ENCODE data around the gene RNF14. TPM values are rescaled to one million over a fixed set of nuclear protein-coding genes. Genes with fewer than 3 reads are reported as not detected.

Gene RNF14
- polyA plus RNA-seq, 6 donors from 2014 or later: 19.8 to 38.6 (median 34.6) TPM

DNA sequence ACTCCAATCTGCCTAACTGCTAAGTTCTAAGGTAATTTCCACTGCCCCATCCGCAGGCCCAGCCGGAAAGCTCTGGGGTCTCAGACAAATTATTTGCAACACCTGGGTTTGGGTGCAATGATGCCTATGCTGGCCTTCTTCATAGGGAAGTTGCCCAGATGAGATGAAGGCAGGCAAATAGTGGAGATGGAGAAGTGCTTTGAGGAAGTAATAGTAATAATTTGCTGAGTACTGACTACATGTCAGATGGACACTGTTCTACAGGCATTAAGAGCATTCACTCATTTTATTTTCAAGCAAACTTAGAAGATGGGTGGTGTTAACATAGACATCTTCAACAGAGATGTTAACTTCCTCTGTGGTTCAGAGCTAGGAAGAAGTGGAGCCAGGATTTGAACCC lies 14.7 kb upstream of the RNF14 start:
- peak; percentile 27 to 28 for ATAC-seq (ENCODE audit: low read depth in 2 of 2)
- H3K27me3 Mint-ChIP-seq: peaks cover 0 to 17% (median 13%) of the 10 kb centered on the region in 3 donors
- no peak overlapping the region for H3K4me3 Mint-ChIP-seq
- peak overlapping the region in 2 of 6 donors; percentile 49 to 85 for H3K27ac Mint-ChIP-seq
- no peaks in the 10 kb centered on the region for H3K9me3 Mint-ChIP-seq
- no peaks in the 10 kb centered on the region for H3K36me3 Mint-ChIP-seq
- peaks cover 14 to 15% (median 14%) of the 10 kb centered on the region in 3 donors for H3K4me1 Mint-ChIP-seq
- DNase-seq: no peak

GRCh38 chr5:141957367-141957996 lies 11.4 kb upstream of the RNF14 start:
- H3K9me3 Mint-ChIP-seq: no peaks in the 10 kb centered on the region
- no peak for DNase-seq
- H3K27ac Mint-ChIP-seq: no peak overlapping the region
- H3K4me1 Mint-ChIP-seq: peaks cover 21 to 28% (median 27%) of the 10 kb centered on the region in 3 donors
- peak overlapping the region in 1 of 8 donors; percentile 40 for H3K4me3 Mint-ChIP-seq
- ATAC-seq (ENCODE audit: low read depth in 2 of 2): no peak
- no peaks in the 10 kb centered on the region for H3K36me3 Mint-ChIP-seq
- H3K27me3 Mint-ChIP-seq: peaks cover 0 to 25% (median 17%) of the 10 kb centered on the region in 3 donors

DNA sequence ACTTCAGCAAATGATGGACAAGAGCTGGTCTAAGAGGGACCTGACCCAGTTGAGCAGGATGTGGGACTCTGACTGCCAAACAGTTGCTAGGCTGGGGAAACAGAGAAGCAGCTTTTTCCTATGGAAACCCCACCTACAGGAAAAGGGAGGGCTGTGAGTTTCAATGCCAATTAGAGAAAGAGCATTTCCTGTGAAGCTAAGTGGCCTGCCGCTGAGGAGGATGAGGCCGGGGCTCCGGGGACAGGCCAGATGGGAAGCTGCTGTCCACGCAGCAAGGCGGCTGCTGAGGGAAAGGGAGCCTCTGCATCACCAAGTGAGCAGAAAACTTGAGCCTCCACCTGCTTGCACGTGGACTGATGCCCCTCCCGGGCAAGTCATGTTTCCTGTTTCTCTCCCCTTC lies 10.8 kb upstream of the RNF14 start, which contains the start of gene PCDH12:
Gene PCDH12, minus strand, starts transcription at position 90 of the 400 bp plus-strand sequence. CDS start 351 bp downstream, outside the sequence.
- ATAC-seq (ENCODE audit: low read depth in 2 of 2) (no peak), DNase-seq (no peak)
- H3K4me1 Mint-ChIP-seq: peaks cover 21 to 28% (median 27%) of the 10 kb centered on the region in 3 donors
- H3K27ac Mint-ChIP-seq: peak within 1 kb of the TSS in 1 of 6 donors; percentile 92
- H3K9me3 Mint-ChIP-seq: no peaks in the 10 kb centered on the region
- no peaks in the 10 kb centered on the region for H3K36me3 Mint-ChIP-seq
- H3K4me3 Mint-ChIP-seq: peak within 1 kb of the TSS in 1 of 8 donors; percentile 40
- peaks cover 0 to 25% (median 17%) of the 10 kb centered on the region in 3 donors for H3K27me3 Mint-ChIP-seq

- Mint-ChIP-seq H3K36me3 (no peaks in the 10 kb centered on the region), H3K4me1 (peaks cover 21 to 28% (median 27%) of the 10 kb centered on the region in 3 donors)
Observed at GRCh38 chr5:141958546-141959172, 10.2 kb upstream of the RNF14 start.

GRCh38 chr5:141960018-141960417 lies 8.9 kb upstream of the RNF14 start:
- DNase-seq (no peak), ATAC-seq (ENCODE audit: low read depth in 2 of 2) (no peak)
- no peaks in the 10 kb centered on the region for H3K36me3 Mint-ChIP-seq
- peaks cover 0 to 25% (median 17%) of the 10 kb centered on the region in 3 donors for H3K27me3 Mint-ChIP-seq
- H3K27ac Mint-ChIP-seq: peak overlapping the region in 2 of 6 donors; percentile 17 to 83
- H3K9me3 Mint-ChIP-seq: no peaks in the 10 kb centered on the region
- H3K4me3 Mint-ChIP-seq: peak overlapping the region in 1 of 8 donors; percentile 62
- peaks cover 21 to 28% (median 27%) of the 10 kb centered on the region in 3 donors for H3K4me1 Mint-ChIP-seq

More at GRCh38 chr5:141958546-141959172, 10.2 kb upstream of the RNF14 start:
- H3K9me3 Mint-ChIP-seq: no peaks in the 10 kb centered on the region
- ATAC-seq (ENCODE audit: low read depth in 2 of 2) (no peak), DNase-seq (no peak)
- H3K4me3 Mint-ChIP-seq: no peak overlapping the region
- H3K27me3 Mint-ChIP-seq: peaks cover 0 to 25% (median 17%) of the 10 kb centered on the region in 3 donors
- peak overlapping the region in 1 of 6 donors; percentile 92 for H3K27ac Mint-ChIP-seq

DNA sequence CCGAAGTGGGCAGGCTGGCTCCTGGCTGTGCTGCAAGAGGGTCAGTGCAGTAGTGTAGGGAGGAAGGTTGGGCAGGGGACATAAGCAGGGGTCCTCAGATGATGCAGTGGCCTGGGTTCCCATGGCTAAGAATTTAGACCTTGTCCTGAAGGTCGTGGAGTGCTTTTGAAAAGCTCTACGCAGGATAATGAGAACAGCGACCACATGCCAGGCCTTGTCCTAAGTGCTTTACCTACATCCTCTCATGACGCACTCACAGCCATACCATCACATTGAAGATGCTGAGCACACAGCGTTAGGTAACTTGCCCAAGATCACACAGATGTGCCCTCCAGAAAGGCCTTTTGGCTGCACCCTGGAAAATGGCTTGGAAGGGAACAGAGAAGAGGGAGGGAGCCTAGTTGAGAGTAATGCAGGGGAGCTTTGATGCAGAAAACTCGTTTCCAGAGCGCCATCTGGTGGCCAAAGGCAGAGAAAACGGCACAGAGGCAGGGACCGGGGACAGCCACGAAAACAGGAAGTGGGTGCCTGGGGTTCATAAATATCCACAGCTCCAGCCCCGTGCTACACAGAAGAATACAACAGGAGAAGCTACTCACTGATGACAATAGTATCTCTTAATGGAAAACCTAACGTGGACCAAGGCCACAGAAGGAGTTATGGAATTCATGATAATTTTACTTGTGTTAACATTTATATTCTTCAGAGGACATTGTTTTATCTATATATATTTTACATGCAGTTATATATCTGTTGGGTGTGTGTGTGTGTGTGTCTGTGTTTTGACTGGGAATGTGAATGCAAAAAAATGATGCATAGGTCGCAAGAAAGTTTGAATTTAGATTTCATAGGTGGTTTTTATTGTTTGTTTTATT lies 8.2 kb upstream of the RNF14 start:
- peaks cover 0 to 25% (median 17%) of the 10 kb centered on the region in 3 donors for H3K27me3 Mint-ChIP-seq
- H3K4me1 Mint-ChIP-seq: peaks cover 21 to 28% (median 27%) of the 10 kb centered on the region in 3 donors
- no peaks in the 10 kb centered on the region for H3K36me3 Mint-ChIP-seq
- ATAC-seq (ENCODE audit: low read depth in 2 of 2) (peak; percentile 99), DNase-seq (peak; percentile 86)
- peak overlapping the region in 6 of 8 donors; percentile 3 to 71 (median 50) for H3K4me3 Mint-ChIP-seq
- H3K9me3 Mint-ChIP-seq: no peaks in the 10 kb centered on the region
- peak overlapping the region in 2 of 6 donors; percentile 39 to 56 for H3K27ac Mint-ChIP-seq

DNA sequence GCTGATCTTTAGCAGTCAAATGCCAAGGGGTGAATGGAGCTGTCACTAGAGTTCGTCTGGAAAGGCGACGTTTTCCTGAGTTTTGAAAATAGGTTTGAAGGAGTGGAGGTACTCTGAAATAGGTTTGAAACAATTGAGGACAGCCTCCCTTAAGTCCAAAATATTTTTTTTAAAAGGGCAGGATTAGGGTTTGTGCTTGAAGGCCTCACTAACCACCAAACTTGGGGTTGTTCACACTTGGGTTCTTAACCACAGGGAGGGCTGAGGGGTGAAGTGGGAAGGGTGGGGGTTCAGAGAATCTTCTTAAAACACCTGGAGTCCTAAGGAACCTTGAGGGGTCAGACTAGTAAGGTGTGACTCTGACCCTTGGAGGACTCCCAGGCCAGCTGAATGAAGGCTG lies 7.4 kb upstream of the RNF14 start:
- Mint-ChIP-seq H3K4me1 (peaks cover 21 to 28% (median 27%) of the 10 kb centered on the region in 3 donors), H3K36me3 (no peaks in the 10 kb centered on the region), H3K27me3 (peaks cover 0 to 25% (median 17%) of the 10 kb centered on the region in 3 donors), H3K27ac (no peak overlapping the region), H3K4me3 (peak overlapping the region in 3 of 8 donors; percentile 22 to 71 (median 38)), H3K9me3 (no peaks in the 10 kb centered on the region)
- ATAC-seq (ENCODE audit: low read depth in 2 of 2) (no peak), DNase-seq (no peak)

DNA sequence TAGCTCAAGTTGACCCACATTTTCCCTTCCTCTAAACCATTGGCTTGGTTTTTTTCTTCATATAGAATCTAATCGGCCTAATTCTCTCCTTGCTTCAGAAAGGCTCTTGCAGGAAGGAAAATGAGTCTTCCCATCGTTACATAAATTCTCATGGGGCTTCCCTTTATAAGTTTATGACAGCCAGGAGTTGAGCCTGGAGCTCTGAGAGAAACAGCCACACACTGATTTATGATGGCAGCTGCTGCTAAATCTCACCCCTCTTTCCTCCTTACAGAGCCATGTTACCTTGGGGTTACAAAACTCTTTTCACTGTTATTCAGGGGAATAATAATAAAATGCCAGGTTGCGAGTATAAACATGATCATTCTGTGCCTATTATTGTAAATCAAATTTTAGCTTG lies 5.2 kb upstream of the RNF14 start:
- Mint-ChIP-seq H3K4me3 (no peak overlapping the region), H3K27ac (no peak overlapping the region), H3K27me3 (peaks cover 0 to 15% (median 13%) of the 10 kb centered on the region in 3 donors), H3K9me3 (no peaks in the 10 kb centered on the region), H3K4me1 (peaks cover 26 to 36% (median 27%) of the 10 kb centered on the region in 3 donors), H3K36me3 (no peaks in the 10 kb centered on the region)
- ATAC-seq (ENCODE audit: low read depth in 2 of 2) (no peak), DNase-seq (no peak)

DNA sequence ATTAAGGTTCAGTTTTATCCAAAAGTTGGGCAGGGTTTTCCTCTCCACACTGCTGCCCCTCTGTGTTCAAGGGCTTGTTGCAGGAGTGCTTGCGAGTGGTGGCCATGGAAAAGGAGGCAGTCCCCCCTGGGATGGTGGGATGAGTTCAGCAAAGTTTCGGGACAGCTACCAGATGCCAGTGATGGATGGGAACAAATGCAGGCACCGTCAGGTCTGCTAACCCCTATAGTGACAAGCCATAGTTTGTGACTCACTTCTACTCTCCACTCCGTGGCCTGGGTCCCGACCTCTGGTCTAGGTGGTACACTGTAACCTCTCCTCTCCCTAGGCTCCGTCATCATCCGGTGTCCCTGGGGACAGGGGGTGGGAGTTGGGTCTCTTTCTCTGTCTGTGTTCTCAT lies 3.8 kb upstream of the RNF14 start:
- Mint-ChIP-seq H3K4me1 (peaks cover 33 to 46% (median 34%) of the 10 kb centered on the region in 3 donors), H3K9me3 (no peaks in the 10 kb centered on the region), H3K4me3 (peak overlapping the region in 1 of 8 donors; percentile 47), H3K27me3 (peaks cover 0 to 1% (median 0%) of the 10 kb centered on the region in 3 donors), H3K27ac (no peak overlapping the region), H3K36me3 (no peaks in the 10 kb centered on the region)
- ATAC-seq (ENCODE audit: low read depth in 2 of 2): no peak
- DNase-seq: no peak

DNA sequence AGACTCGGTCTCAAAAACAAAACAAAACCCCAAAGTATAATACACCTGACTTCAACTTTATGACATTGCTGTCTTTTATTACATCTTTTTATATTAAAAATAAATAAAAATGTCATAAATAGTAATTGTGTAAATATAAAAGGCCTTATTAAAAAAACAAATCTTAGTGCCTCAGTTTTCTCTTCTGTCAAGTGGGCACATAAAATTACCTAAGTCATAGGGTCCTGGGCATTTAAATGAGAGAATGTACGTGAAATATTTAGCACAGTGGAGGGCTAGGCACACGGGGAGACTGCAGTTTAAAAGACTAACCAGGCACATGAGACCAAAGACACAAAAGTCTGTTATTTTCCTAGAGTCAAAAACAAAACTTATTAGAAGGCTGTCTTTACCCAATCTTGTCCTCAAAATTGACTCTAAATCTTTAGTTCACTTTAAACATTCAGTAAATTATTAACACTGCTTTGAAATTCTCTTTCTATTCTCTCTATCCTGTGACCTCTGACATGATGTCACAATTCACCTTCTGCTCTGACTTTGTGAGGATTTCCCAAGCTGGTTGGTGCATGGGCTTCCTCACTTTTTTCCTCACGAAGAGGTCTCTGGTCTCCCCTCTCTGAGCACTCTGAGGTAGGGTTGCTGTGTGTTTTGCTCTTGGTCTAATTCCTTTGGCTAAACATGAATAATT lies 2.5 kb upstream of the RNF14 start:
- Mint-ChIP-seq H3K4me3 (no peak overlapping the region), H3K27ac (peak overlapping the region in 2 of 6 donors; percentile 23 to 80), H3K36me3 (no peaks in the 10 kb centered on the region), H3K4me1 (peaks cover 28 to 42% (median 29%) of the 10 kb centered on the region in 3 donors), H3K9me3 (no peaks in the 10 kb centered on the region), H3K27me3 (no peaks in the 10 kb centered on the region)
- ATAC-seq (ENCODE audit: low read depth in 2 of 2) (no peak), DNase-seq (no peak)

- peak overlapping the region in 2 of 6 donors; percentile 21 to 23 for H3K27ac Mint-ChIP-seq
- DNase-seq (no peak), ATAC-seq (ENCODE audit: low read depth in 2 of 2) (no peak)
- no peaks in the 10 kb centered on the region for H3K36me3 Mint-ChIP-seq
- H3K9me3 Mint-ChIP-seq: no peaks in the 10 kb centered on the region
- H3K4me1 Mint-ChIP-seq: peaks cover 28 to 44% (median 31%) of the 10 kb centered on the region in 3 donors
- no peaks in the 10 kb centered on the region for H3K27me3 Mint-ChIP-seq
- H3K4me3 Mint-ChIP-seq: peak overlapping the region in 2 of 8 donors; percentile 63 to 89
Observed at GRCh38 chr5:141966963-141967333, 2.0 kb upstream of the RNF14 start.

All from naive B cell (primary cell).